Smooth muscle cell (in vitro differentiated cells): ENCODE results near the gene TMEM126B. TPM values are rescaled to one million over a fixed set of nuclear protein-coding genes. Genes with fewer than 3 reads are reported as not detected.
"Not testable (repeated sequence)": the region's sequence is repeated elsewhere in the genome, so short reads cannot be mapped to it uniquely, and the experiment has no call there.

Experiments
- DNase-seq: peaks from one replicate; lab custom pipeline; 2025; ENCODE audit not compliant: unreplicated experiment; lab: John Stamatoyannopoulos, UW
- H2AFZ ChIP-seq: fragments of 200-600 bp; sonication (generic); 2 replicates; pipeline ENCODE4 v1.6.0; 2016; ENCODE audit warnings: antibody characterized with exemption, low read depth, mild to moderate bottlenecking
- H3F3A ChIP-seq: fragments of 200-600 bp; sonication (generic); 2 replicates; pipeline ENCODE4 v1.6.0; 2017; ENCODE audit warnings: antibody characterized with exemption, low read depth
- H3K27ac ChIP-seq: fragments of 200-600 bp; sonication (generic); 2 replicates; pipeline ENCODE4 v1.5.1; 2016; ENCODE audit warnings: low read depth, mild to moderate bottlenecking
- H3K27me3 ChIP-seq: fragments of 200-600 bp; sonication (generic); 2 replicates; pipeline ENCODE4 v1.6.1; 2016; ENCODE audit warnings: low read depth, mild to moderate bottlenecking
- H3K36me3 ChIP-seq: fragments of 200-600 bp; sonication (generic); 2 replicates; pipeline ENCODE4 v1.5.1; 2016; ENCODE audit warnings: low read depth
- H3K4me1 ChIP-seq: fragments of 200-600 bp; sonication (generic); 2 replicates; pipeline ENCODE4 v1.5.1; 2016; ENCODE audit warnings: low read depth
- H3K4me2 ChIP-seq: fragments of 200-600 bp; sonication (generic); 2 replicates; pipeline ENCODE4 v1.6.0; 2016; ENCODE audit warnings: mild to moderate bottlenecking
- H3K4me3 ChIP-seq: fragments of 200-600 bp; sonication (generic); 2 replicates; pipeline ENCODE4 v1.5.1; 2016; ENCODE audit warnings: mild to moderate bottlenecking
- H3K79me2 ChIP-seq: fragments of 200-600 bp; sonication (generic); 2 replicates; pipeline ENCODE4 v1.6.0; 2016; ENCODE audit warnings: low read depth, mild to moderate bottlenecking
- H3K9ac ChIP-seq: fragments of 200-600 bp; sonication (generic); 2 replicates; pipeline ENCODE4 v1.6.0; 2016; ENCODE audit warnings: low read depth
- H3K9me3 ChIP-seq: fragments of 200-600 bp; sonication (generic); replicated peaks from 2 replicates; pipeline ENCODE4 v1.5.1; 2016; ENCODE audit warnings: low read depth
- H4K20me1 ChIP-seq: fragments of 200-600 bp; sonication (generic); 2 replicates; pipeline ENCODE4 v1.6.0; 2016; ENCODE audit warnings: low read depth
- CTCF ChIP-seq: fragments of 200-600 bp; sonication (generic); IDR thresholded peaks from 2 replicates; pipeline ENCODE4 v1.5.1; 2017; ENCODE audit warnings: borderline replicate concordance, mild to moderate bottlenecking, antibody characterized with exemption; ENCODE audit not compliant: insufficient read depth, poor library complexity, severe bottlenecking
- WGBS: methylation state at CpG from one replicate; pipeline ENCODE4 v1.1.7; 2016; ENCODE audit warnings: low lambda C conversion rate; 5-methylcytosine and 5-hydroxymethylcytosine counted together
- polyA plus RNA-seq: library from polyadenylated mRNA; unstranded; fragments of >200 nt; fragmentation: Nextera tagmentation; extraction: Ambion mirVana; gene quantifications from 2 replicates; pipeline ENCODE4 v1.2.1, GENCODE V29; 2016
- total RNA-seq: library from RNA; depleted of rRNA; stranded (reverse); fragments of >200 nt; gene quantifications from 2 replicates; pipeline ENCODE4 v1.2.3, GENCODE V29; 2014

The TMEM126B gene
- total and polyA plus RNA-seq, 2 experiments from 2014 or later: 49.7 to 76.8 TPM

- Histone ChIP-seq H3F3A (no peaks in the 10 kb centered on the region), H3K36me3 (no peaks in the 10 kb centered on the region), H3K79me2 (peaks cover 33% of the 10 kb centered on the region), H3K4me3 (peak overlapping the region; percentile 94), H3K27ac (peak overlapping the region; percentile 98), H3K4me2 (peak overlapping the region; percentile 97), H3K4me1 (peaks cover 30% of the 10 kb centered on the region), H4K20me1 (peaks cover 37% of the 10 kb centered on the region), H3K27me3 (no peaks in the 10 kb centered on the region), H3K9ac (peak overlapping the region; percentile 97), H3K9me3 (no peaks in the 10 kb centered on the region), H2AFZ (peak overlapping the region; percentile 95)
- TF ChIP-seq CTCF: no peak
- DNase-seq: no peak
- 90% methylated on average over 5 of the region's 5 CpGs for WGBS
Measured at GRCh38 chr11:85665733-85666132, 37.3 kb downstream of the TMEM126B start.

- 94% methylated on average over 3 of the region's 3 CpGs for WGBS
Measured at GRCh38 chr11:85666687-85667086, 38.3 kb downstream of the TMEM126B start.

GRCh38 chr11:85668157-85668556 lies 39.8 kb downstream of the TMEM126B start:
- H3F3A ChIP-seq: no peaks in the 10 kb centered on the region
- no peak overlapping the region for H3K9ac ChIP-seq
- H3K4me3 ChIP-seq: no peak overlapping the region
- H3K9me3 ChIP-seq: no peaks in the 10 kb centered on the region
- no peaks in the 10 kb centered on the region for H3K27me3 ChIP-seq
- DNase-seq: no peak
- no peak for TF ChIP-seq CTCF
- H3K79me2 ChIP-seq: peaks cover 9% of the 10 kb centered on the region
- H3K27ac ChIP-seq: no peak overlapping the region
- no peak overlapping the region for H2AFZ ChIP-seq
- H3K4me1 ChIP-seq: peaks cover 6% of the 10 kb centered on the region
- peaks cover 13% of the 10 kb centered on the region for H4K20me1 ChIP-seq
- no peak overlapping the region for H3K4me2 ChIP-seq
- no peaks in the 10 kb centered on the region for H3K36me3 ChIP-seq
- WGBS: 98% methylated on average over 1 of the region's 1 CpG

More at GRCh38 chr11:85666687-85667086, 38.3 kb downstream of the TMEM126B start:
- peaks cover 24% of the 10 kb centered on the region for H3K79me2 ChIP-seq
- peaks cover 27% of the 10 kb centered on the region for H4K20me1 ChIP-seq
- no peaks in the 10 kb centered on the region for H3K27me3 ChIP-seq
- no peak for TF ChIP-seq CTCF
- no peak overlapping the region for H3K27ac ChIP-seq
- H3K9ac ChIP-seq: no peak overlapping the region
- H3K4me3 ChIP-seq: no peak overlapping the region
- H3K9me3 ChIP-seq: no peaks in the 10 kb centered on the region
- H3K36me3 ChIP-seq: no peaks in the 10 kb centered on the region
- H3K4me1 ChIP-seq: peaks cover 20% of the 10 kb centered on the region
- no peak overlapping the region for H3K4me2 ChIP-seq
- H2AFZ ChIP-seq: peak overlapping the region; percentile 95
- no peaks in the 10 kb centered on the region for H3F3A ChIP-seq
- DNase-seq: no peak

DNA sequence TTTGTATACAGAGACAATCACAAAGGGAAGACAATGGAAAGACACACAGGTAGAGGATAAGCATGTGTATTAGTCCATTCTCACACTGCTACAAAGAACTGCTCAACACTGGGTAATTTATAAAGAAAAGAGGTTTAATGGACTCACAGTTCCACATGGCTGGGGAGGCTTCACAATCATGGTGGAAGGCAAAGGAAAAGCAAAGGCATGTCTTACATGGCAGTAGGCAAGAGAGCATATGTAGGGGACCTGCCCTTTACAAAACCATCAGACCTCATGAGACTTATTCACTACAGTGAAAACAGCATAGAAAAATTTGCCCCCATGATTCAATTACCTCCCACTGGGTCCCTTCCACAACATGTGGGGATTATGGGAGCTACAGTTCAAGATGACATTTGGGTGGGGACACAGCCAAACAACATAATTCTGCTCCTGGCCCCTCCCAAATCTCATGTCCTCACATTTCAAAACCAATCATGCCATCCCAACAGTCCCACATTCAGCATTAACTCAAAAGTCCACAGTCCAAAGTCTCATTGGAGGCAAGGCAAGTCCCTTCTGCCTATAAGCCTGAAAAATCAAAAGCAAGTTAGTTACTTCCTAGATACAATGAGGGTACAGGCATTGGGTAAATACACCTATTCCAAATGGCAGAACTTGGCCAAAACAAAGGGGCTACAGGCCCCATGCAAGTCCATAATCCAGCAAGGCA lies 42.7 kb downstream of the TMEM126B start:
- not testable (repeated sequence) for H3K4me2 ChIP-seq, H3K79me2 ChIP-seq, H3K4me3 ChIP-seq, H3K9ac ChIP-seq, H3K27me3 ChIP-seq, H3K4me1 ChIP-seq, H3K27ac ChIP-seq, H3K9me3 ChIP-seq, DNase-seq, H3K36me3 ChIP-seq, H3F3A ChIP-seq, H4K20me1 ChIP-seq, H2AFZ ChIP-seq
